Aorta (tissue), 5 donors: Measurements from ENCODE around the gene MKS1. TPM values are rescaled to one million over a fixed set of nuclear protein-coding genes. Genes with fewer than 3 reads are reported as not detected.

Source experiments
- ATAC-seq: fragments of 200-7000 bp; cut with Tn5 transposase; one replicate; pipeline ENCODE4 v1.9.1; 2022; ENCODE audit warnings: moderate library complexity; ENCODE audit not compliant: low FRiP score
- DNase-seq, 2 donors: peaks; one replicate each; pipeline ENCODE4 v3.0.0-alpha.2; 2020
- H3K27ac ChIP-seq, 2 donors: one replicate each; pipeline ENCODE4 v1.5.1; 2013; ENCODE audit warnings: low read length in 2 of 2, mild to moderate bottlenecking in 2 of 2, moderate library complexity in 2 of 2, control low read depth in 1 of 2, inconsistent platforms in 1 of 2, low read depth in 1 of 2
- H3K27me3 ChIP-seq, 2 donors: one replicate each; pipeline ENCODE4 v1.6.1; 2013; ENCODE audit warnings: control low read depth in 1 of 2, low read length in 1 of 2, mild to moderate bottlenecking in 1 of 2, moderate library complexity in 1 of 2; ENCODE audit not compliant: insufficient read depth in 2 of 2, control insufficient read depth in 1 of 2
- H3K36me3 ChIP-seq, 2 donors: one replicate each; pipeline ENCODE4 v1.6.1; 2013; ENCODE audit warnings: control low read depth in 1 of 2, low read length in 1 of 2, mild to moderate bottlenecking in 1 of 2; ENCODE audit not compliant: insufficient read depth in 2 of 2, control insufficient read depth in 1 of 2
- H3K4me1 ChIP-seq, 2 donors: one replicate each; pipeline ENCODE4 v1.6.1; 2013; ENCODE audit warnings: low read length in 2 of 2, control low read depth in 1 of 2, mild to moderate bottlenecking in 1 of 2, moderate library complexity in 1 of 2; ENCODE audit not compliant: insufficient read depth in 2 of 2, control insufficient read depth in 1 of 2
- H3K4me3 ChIP-seq, 2 donors: one replicate each; pipeline ENCODE4 v1.5.1; 2013; ENCODE audit warnings: low read length in 2 of 2, control low read depth in 1 of 2, mild to moderate bottlenecking in 1 of 2
- H3K9me3 ChIP-seq: one replicate; pipeline ENCODE4 v1.6.1; 2013; ENCODE audit warnings: mild to moderate bottlenecking, low read length; ENCODE audit not compliant: control insufficient read depth
- WGBS, 2 donors: extraction: QIAGEN DNeasy Blood & Tissue Kit; methylation state at CpG; one replicate each; pipeline ENCODE4 v1.1.7; 2013; 5-methylcytosine and 5-hydroxymethylcytosine counted together
- intact Hi-C, 2 donors: fragments of 100-400 bp; cut with DNase I; formaldehyde crosslinking; loops; one replicate each; pipeline versions ENCODE4 v1.14.2 to v1.15.0; 2022
- polyA plus RNA-seq, 2 donors: library from polyadenylated mRNA; stranded (reverse); fragments of 200-250 nt; gene quantifications; one replicate each; pipeline ENCODE4 v1.2.3, GENCODE V29; 2013
- total RNA-seq, 2 donors: library from RNA; stranded (reverse); fragmentation: NEBNext Ultra II Directional; extraction: Animal tissue kit (Norgen Biotek cat#: 25700); gene quantifications; one replicate each; pipeline ENCODE4 v1.2.1, GENCODE V29; 2021
- donor health status: healthy with polysubstance abuse.
- donor health status: Bipolar disorder and iron deficiency.
- donor health status: DM: no; HTN: no; CAD: no.
- donor health status: DM: no; HTN: no; CAD: no.
- donor health status: DM: yes; HTN: yes; CAD: no.

Gene MKS1
- total and polyA plus RNA-seq, 4 donors, result 4.3 to 13.8 (median 11.7) TPM

DNA sequence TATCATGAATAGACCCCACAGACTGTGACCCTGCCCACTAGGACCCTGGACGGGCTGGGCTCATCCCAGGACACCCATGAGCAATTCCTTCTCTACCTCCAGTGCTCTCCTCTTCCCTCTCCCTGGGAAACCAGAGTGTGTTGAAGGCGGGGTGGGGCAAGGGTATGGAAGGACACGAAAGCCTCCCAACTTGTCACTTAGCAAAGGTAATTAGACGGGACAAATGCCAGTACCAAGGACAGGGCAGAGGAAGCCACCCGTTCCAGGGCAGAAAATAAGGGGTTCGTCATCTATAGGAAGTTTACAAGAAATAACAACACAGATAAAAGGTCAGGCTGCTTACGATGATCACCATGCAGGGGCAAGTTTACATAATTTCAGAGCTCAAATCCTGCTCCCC is 31.4 kb downstream of the MKS1 start:
- WGBS, 2 donors, result 42 to 50% methylated on average over 7 of the region's 7 CpGs
- no peak for ATAC-seq
- intact Hi-C loops, result no loop called here

DNA sequence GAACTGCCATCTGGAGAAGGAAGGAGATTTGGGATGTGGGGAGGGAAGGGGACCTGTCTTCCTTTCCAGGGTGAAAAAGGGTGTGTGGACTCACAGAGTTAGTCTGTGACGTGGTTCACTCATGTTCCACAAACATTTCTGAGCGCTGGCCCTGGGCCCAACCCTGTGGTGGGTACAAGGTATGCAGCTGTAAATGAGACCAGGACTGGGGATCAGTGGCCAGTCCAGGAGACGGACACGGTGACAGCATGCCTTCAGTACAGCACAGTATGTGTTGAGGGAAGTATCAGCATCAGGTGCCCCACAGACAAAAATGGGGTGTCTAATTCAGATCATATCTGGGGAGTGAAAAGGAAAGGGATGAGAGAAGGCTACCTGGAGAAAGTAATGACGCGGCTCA is 32.0 kb downstream of the MKS1 start:
- 79 to 80% methylated on average over 6 of the region's 6 CpGs for WGBS, 2 donors
- H3K4me3 ChIP-seq, result no peak overlapping the region
- ATAC-seq, result no peak

More for the DNA sequence above, 31.4 kb downstream of the MKS1 start:
- no peaks in the 10 kb centered on the region for H3K9me3 ChIP-seq
- no peaks in the 10 kb centered on the region for H3K36me3 ChIP-seq
- H3K4me3 ChIP-seq, result no peak overlapping the region
- no peak overlapping the region for H3K27ac ChIP-seq
- no peaks in the 10 kb centered on the region for H3K4me1 ChIP-seq
- no peak for DNase-seq
- H3K27me3 ChIP-seq, result no peaks in the 10 kb centered on the region

DNA sequence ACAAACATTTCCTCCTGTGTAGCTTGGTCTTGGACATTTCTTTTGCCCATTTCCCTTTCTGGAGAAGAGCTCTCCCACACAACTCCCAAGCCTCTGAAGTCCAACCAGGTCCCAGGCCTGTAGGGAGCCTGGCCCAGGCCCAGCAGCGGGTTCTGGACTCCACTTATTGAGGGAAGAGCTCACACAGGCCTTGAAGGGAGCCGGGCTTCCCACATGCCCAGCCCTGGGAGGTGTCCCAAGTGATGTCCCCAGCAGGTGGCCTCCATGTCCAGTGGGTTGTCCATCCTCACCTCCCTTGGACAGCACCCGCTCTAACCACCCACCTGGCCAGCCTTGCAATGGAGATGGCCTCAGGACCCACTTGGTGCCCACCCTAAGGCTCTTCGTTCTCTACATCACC is 32.5 kb downstream of the MKS1 start:
- DNase-seq, result no peak
- no peaks in the 10 kb centered on the region for H3K27me3 ChIP-seq
- intact Hi-C loops, result no loop called here
- no peak overlapping the region for H3K4me3 ChIP-seq
- no peak for ATAC-seq
- H3K27ac ChIP-seq, result no peak overlapping the region
- WGBS, 2 donors, result 81 to 85% methylated on average over 4 of the region's 4 CpGs
- H3K36me3 ChIP-seq, result no peaks in the 10 kb centered on the region
- H3K4me1 ChIP-seq, result no peaks in the 10 kb centered on the region
- no peaks in the 10 kb centered on the region for H3K9me3 ChIP-seq

More for the DNA sequence above, 32.0 kb downstream of the MKS1 start:
- Histone ChIP-seq H3K27me3 (no peaks in the 10 kb centered on the region), H3K9me3 (no peaks in the 10 kb centered on the region), H3K36me3 (no peaks in the 10 kb centered on the region), H3K27ac (no peak overlapping the region), H3K4me1 (no peaks in the 10 kb centered on the region)
- DNase-seq, result no peak
- intact Hi-C loops, result no loop called here

DNA sequence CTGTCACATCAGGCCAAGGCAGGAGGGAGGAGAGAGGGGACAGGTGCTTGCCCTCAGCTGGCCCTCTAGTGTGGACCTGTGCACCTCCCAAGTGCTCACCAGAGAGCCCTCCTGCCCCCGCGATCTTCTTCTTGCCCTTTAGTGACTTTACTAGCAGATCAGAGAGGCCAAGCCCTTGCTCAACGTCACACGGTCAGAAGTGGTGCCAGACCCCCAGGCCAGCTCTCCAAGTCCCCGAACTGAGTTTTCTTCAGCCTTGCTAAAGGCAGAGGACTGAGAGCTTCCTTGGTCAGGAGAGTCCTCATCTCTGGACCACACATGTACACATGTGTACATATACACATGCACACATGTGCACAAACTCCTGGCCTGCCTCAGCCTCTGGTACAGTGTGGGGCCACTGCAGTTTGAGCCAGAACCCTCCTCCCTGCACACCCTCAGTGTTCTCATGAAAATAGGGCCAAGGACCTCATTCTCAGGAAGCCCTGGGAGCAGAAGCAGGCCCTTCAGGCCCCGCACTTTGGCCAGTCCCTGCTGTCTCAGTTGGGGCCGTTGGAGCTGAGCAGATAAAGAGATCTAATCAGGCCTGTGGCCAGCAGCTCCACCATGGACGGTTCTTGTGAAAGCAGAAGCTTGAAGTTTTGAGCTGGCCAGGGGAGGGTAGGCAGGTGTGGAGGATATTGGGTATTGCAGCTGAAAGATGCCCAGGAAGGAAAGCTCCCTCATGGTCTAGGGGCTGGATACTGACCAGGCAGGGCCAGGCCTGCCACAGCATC is 33.9 kb downstream of the MKS1 start:
- Histone ChIP-seq H3K4me3 (no peak overlapping the region), H3K27me3 (no peaks in the 10 kb centered on the region), H3K9me3 (no peaks in the 10 kb centered on the region), H3K36me3 (no peaks in the 10 kb centered on the region), H3K27ac (no peak overlapping the region), H3K4me1 (no peaks in the 10 kb centered on the region)
- DNase-seq, result no peak
- no peak for ATAC-seq
- intact Hi-C loops, result no loop called here
- WGBS, 2 donors, result 72 to 74% methylated on average over 8 of the region's 8 CpGs

DNA sequence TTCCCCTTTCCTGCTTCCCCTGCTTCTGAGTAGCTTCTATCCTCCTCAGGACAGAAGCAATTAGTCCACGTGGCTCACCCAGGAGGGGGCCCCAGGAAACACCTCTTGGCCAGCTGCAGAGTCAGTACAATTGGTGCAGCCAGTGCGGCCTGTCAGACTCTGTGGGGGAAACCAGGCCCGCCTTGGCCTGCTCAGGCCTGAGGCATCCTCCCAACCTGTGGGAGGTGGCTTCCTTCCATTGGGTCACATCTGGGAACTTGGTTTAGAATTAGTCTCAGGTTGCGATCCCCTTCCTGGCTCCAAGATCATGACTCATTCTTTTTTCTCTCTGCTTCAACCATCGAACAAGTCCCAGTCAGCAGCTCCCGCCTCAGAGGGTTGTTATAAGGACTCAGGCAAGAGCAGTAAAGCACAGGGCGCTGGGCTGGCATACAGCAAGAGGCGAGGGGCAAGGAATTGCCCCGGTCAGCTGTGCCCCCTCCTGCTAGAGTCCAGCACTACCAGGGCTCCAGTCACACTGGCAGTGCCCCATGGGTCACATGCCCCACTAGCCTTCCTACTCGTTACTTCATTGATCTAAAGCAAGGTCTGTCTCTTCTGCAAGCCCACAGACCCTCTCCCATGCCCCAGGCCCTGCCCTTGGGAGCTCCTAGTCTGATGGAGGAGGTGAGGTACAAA is 34.6 kb downstream of the MKS1 start:
- Histone ChIP-seq H3K36me3 (no peaks in the 10 kb centered on the region), H3K4me1 (no peaks in the 10 kb centered on the region), H3K4me3 (no peak overlapping the region), H3K9me3 (no peaks in the 10 kb centered on the region), H3K27ac (no peak overlapping the region), H3K27me3 (no peaks in the 10 kb centered on the region)
- DNase-seq (no peak), ATAC-seq (no peak)
- intact Hi-C loops, result no loop called here
- WGBS, 2 donors, result 51 to 52% methylated on average over 10 of the region's 10 CpGs

DNA sequence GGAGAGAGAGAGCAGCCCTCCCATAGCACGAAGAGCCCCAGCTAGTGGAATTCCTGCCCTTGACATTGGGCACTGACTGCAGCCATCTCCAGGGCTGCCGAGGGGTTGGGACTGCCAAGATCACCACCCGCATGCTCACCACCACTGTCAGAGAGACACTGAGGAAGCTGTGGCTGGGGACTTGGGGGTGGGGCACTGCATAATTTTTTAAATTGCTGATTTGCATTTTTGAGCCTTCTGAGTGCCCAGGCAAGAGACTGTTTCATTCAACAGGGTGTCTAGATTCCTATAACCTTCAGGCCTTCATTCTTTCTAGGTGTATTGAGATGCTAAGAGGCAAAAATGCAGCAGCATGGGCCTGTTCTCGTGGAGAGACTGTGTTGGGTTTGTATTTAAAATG is 35.5 kb downstream of the MKS1 start:
- DNase-seq (no peak), ATAC-seq (no peak)
- H3K9me3 ChIP-seq, result no peaks in the 10 kb centered on the region
- no peak overlapping the region for H3K4me3 ChIP-seq
- no peak overlapping the region for H3K27ac ChIP-seq
- H3K36me3 ChIP-seq, result no peaks in the 10 kb centered on the region
- intact Hi-C loops, result no loop called here
- WGBS, 2 donors, result 83 to 90% methylated on average over 4 of the region's 4 CpGs
- H3K27me3 ChIP-seq, result no peaks in the 10 kb centered on the region
- H3K4me1 ChIP-seq, result no peaks in the 10 kb centered on the region

DNA sequence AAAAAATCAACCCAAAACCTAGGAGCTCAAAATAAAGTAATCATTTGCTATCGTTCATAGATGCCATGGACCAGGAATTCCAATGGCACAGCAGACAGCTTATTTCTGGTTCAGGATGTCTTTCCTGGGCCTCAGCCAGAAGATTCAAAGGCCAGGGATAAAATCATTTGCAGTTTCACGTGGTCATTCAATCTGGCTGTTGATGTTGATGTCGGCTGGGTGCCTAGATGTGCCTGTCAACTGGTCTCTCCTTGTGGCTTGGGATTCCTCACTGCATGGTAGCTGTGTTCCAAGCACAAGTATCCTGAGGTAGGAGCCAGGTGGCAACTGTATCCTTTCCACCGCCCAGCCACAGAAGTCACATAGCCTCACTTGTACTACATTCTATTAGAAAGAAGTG is 37.3 kb downstream of the MKS1 start:
- intact Hi-C loops, result no loop called here
- ATAC-seq (no peak), DNase-seq (no peak)
- Histone ChIP-seq H3K9me3 (no peaks in the 10 kb centered on the region), H3K4me3 (no peak overlapping the region), H3K27ac (no peak overlapping the region), H3K4me1 (no peaks in the 10 kb centered on the region), H3K27me3 (no peaks in the 10 kb centered on the region), H3K36me3 (no peaks in the 10 kb centered on the region)
- WGBS, 2 donors, result 77 to 79% methylated on average over 4 of the region's 4 CpGs

DNA sequence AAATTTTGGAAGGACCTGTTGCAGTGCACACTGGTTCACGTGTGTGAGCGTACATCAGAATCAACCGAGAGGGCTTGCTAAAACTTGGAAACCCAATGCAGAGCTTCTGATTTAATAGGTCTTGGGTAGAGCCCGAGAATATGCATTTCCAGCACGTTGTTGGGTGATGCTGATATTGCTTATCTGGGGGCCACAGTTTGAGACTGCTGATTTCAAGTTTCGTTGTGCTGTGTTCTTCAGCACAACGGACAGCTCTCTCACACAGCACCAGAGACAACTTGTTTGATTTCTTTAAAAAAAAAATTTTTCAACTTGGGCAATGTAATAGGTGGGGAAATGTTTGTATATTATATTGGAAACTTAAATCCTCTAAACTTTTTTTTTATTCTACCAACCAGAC is 42.9 kb downstream of the MKS1 start:
- Histone ChIP-seq H3K4me3 (no peak overlapping the region), H3K9me3 (no peaks in the 10 kb centered on the region), H3K27ac (no peak overlapping the region), H3K27me3 (no peaks in the 10 kb centered on the region), H3K4me1 (no peaks in the 10 kb centered on the region), H3K36me3 (no peaks in the 10 kb centered on the region)
- DNase-seq (no peak), ATAC-seq (no peak)
- intact Hi-C loops, result no loop called here
- 39% methylated on average over 7 of the region's 7 CpGs for WGBS, 2 donors

DNA sequence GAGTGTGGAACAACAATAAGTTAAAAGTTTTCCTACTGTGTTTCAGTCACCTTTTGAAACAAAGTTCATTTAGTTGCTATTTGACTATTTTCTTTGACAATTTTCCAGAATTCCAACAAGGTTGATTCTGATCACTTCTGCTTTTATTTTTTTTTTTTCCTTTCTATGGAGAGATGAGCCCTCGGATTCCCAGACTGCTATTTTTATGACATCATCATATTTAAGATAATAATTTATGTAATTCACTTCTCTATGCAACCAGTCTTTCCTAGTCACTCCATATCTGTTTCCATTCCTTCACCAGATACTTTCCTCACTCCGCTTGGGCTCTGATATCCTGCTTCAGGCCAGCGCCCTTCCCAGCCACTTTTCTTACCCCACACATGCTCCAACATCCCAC is 44.2 kb downstream of the MKS1 start:
- no peak for DNase-seq
- intact Hi-C loops, result no loop called here
- H3K27ac ChIP-seq, result no peak overlapping the region
- H3K9me3 ChIP-seq, result no peaks in the 10 kb centered on the region
- 47 to 55% methylated on average over 3 of the region's 3 CpGs for WGBS, 2 donors
- no peak overlapping the region for H3K4me3 ChIP-seq
- H3K4me1 ChIP-seq, result no peaks in the 10 kb centered on the region
- H3K36me3 ChIP-seq, result no peaks in the 10 kb centered on the region
- H3K27me3 ChIP-seq, result no peaks in the 10 kb centered on the region
- ATAC-seq, result no peak
